SK-N-SH treated with all-trans-retinoic acid at 6 μM for 48 hours (cell line): ENCODE measurements around the gene KRT80.

ENCODE experiments used
- ARNTL ChIP-seq: fragments of 450-650 bp; formaldehyde crosslinking; IDR thresholded peaks from 2 replicates; pipeline ENCODE4 v1.5.0; 2020; ENCODE audit warnings: low read depth, mild to moderate bottlenecking, moderate library complexity, borderline replicate concordance
- CSRNP3 ChIP-seq: fragments of 250-450 bp; sonication (Bioruptor Pico); IDR thresholded peaks from 2 replicates; pipeline ENCODE4 v1.5.1; 2021; ENCODE audit warnings: mild to moderate bottlenecking, moderate library complexity
- PATZ1 ChIP-seq: fragments of 250-450 bp; sonication (Bioruptor Pico); IDR thresholded peaks from 2 replicates; pipeline ENCODE4 v1.8.0; 2020; ENCODE audit warnings: mild to moderate bottlenecking, moderate library complexity, borderline replicate concordance
- PPARA ChIP-seq: fragments of 250-450 bp; sonication (Bioruptor Pico); IDR thresholded peaks from 2 replicates; pipeline ENCODE4 v1.5.0; 2020; ENCODE audit warnings: mild to moderate bottlenecking, borderline replicate concordance
- RARB ChIP-seq: fragments of 250-450 bp; sonication (Bioruptor Pico); IDR thresholded peaks from 2 replicates; pipeline ENCODE4 v1.8.0; 2021; ENCODE audit warnings: mild to moderate bottlenecking, moderate library complexity
- SNAI2 ChIP-seq: fragments of 250-450 bp; sonication (Bioruptor Pico); IDR thresholded peaks from 2 replicates; pipeline ENCODE4 v1.5.0; 2020; ENCODE audit warnings: mild to moderate bottlenecking, moderate library complexity
- ZFP3 ChIP-seq: fragments of 250-450 bp; sonication (Bioruptor Pico); IDR thresholded peaks from 2 replicates; pipeline ENCODE4 v1.5.0; 2020; ENCODE audit warnings: mild to moderate bottlenecking, moderate library complexity
- ZNF565 ChIP-seq: fragments of 450-650 bp; formaldehyde crosslinking; conservative IDR thresholded peaks from 2 replicates; pipeline ENCODE4 v1.5.0; 2020; ENCODE audit warnings: low read depth, mild to moderate bottlenecking, moderate library complexity

GRCh38 chr12:52165096-52165855 lies 26.5 kb downstream of the KRT80 start:
- TF ChIP-seq ARNTL = no peak
- no peak for TF ChIP-seq PATZ1 (CRISPR knock-in tag)
- TF ChIP-seq ZFP3 (CRISPR knock-in tag) = no peak
- TF ChIP-seq RARB = no peak
- TF ChIP-seq SNAI2 = no peak
- TF ChIP-seq CSRNP3 (CRISPR knock-in tag) = no peak
- no peak for TF ChIP-seq PPARA (CRISPR knock-in tag)
- TF ChIP-seq ZNF565 (CRISPR knock-in tag) = no peak
